HUES64 (cell line): ENCODE measurements around the gene TAF13. TPM values are rescaled to one million over a fixed set of nuclear protein-coding genes. Genes with fewer than 3 reads are reported as not detected.
A peak's percentile ranks its signal among the peaks of the same experiment; 100 is the strongest.

ENCODE experiments used
- H3K27ac ChIP-seq: 2 replicates; pipeline ENCODE4 v1.7.0; 2013; ENCODE audit warnings: low read depth, low read length, inconsistent platforms
- H3K27me3 ChIP-seq: 2 replicates; pipeline ENCODE4 v1.6.1; 2013; ENCODE audit warnings: mild to moderate bottlenecking, low read length; ENCODE audit not compliant: insufficient read depth
- H3K36me3 ChIP-seq: 2 replicates; pipeline ENCODE4 v1.6.1; 2013; ENCODE audit warnings: mild to moderate bottlenecking, low read length; ENCODE audit not compliant: insufficient read depth
- H3K4me1 ChIP-seq: 2 replicates; pipeline ENCODE4 v1.6.1; 2013; ENCODE audit warnings: mild to moderate bottlenecking, low read length, moderate library complexity; ENCODE audit not compliant: insufficient read depth
- H3K4me3 ChIP-seq: 2 replicates; pipeline ENCODE4 v1.5.1; 2013; ENCODE audit warnings: mild to moderate bottlenecking, low read length, moderate library complexity
- H3K9ac ChIP-seq: 2 replicates; pipeline ENCODE4 v1.6.1; 2013; ENCODE audit warnings: mild to moderate bottlenecking, low read depth, low read length
- H3K9me3 ChIP-seq: 2 replicates; pipeline ENCODE4 v1.6.1; 2013; ENCODE audit warnings: low read depth, low read length; ENCODE audit not compliant: insufficient read depth
- WGBS: fragments of 150-250, 120-280 bp; methylation state at CpG from one replicate; pipeline ENCODE4 v1.1.7; 2013; ENCODE audit warnings: missing lambda C conversion rate; 5-methylcytosine and 5-hydroxymethylcytosine counted together
- polyA plus RNA-seq, 2 experiments: library from polyadenylated mRNA; stranded (reverse); fragments of 50-300 nt; gene quantifications; one replicate each; pipeline ENCODE4 v1.2.3, GENCODE V29; 2013

Gene TAF13, protein sequence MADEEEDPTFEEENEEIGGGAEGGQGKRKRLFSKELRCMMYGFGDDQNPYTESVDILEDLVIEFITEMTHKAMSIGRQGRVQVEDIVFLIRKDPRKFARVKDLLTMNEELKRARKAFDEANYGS
- 35.7 TPM for polyA plus RNA-seq (2013, experiment 1 of 2)
- polyA plus RNA-seq (2013, experiment 2 of 2): 37.2 TPM

DNA sequence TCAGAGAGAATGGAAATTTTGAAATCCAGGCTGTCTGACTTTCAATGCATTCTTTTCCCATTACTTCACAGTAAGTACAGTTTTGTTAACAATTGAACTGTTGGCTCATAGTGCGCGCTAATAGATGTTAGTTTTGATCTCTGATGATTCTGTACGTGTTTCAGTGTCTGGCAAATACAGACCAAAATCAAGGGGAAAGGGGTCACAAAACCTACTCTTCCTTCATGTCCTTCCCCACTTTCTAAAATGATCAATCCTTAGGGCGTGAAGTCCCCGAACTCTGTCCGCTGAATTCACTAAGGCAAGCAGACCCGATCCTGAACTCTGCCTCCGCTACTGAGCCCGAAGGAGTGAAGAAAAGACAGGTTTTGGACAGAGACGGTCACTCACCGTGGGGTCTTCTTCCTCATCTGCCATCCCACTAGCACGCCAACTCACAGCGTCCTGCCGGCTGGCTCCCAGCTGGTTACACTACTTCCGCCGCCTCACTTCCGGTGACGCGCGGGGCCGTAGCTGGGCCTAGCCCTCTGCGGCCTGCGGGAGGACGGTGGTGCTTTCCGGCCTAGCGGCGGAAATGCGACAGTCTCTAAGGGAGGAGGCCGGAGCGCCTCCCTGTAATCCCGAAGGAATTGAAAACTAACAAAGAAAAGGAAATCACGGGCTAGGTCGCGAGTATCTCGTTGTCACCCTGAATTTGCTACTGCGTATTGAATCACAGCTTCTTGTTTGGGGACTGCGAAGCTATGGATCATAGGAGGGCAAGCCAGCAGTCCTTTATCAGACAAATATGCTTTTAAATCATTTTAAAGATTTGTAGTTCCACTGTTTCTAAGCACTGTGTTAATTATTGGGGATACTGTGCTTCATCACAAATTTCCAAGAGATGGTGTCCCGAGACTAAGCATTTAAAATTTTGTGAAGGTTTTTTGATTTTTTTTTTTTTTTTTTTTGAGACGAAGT is at the start of gene TAF13:
TSS of gene TAF13 (minus strand) at position 473 of the 960 bp plus-strand sequence. CDS start at position 417, 56 bp downstream.
- Histone ChIP-seq H3K4me3 (peak within 1 kb of the TSS; percentile 86), H3K36me3 (peaks cover 17% of the 10 kb centered on the region), H3K27ac (peak within 1 kb of the TSS; percentile 98), H3K27me3 (no peaks in the 10 kb centered on the region), H3K4me1 (peaks cover 8% of the 10 kb centered on the region; the same call in 1 of the 2 replicates), H3K9me3 (no peaks in the 10 kb centered on the region), H3K9ac (peak within 1 kb of the TSS; percentile 85)
- 6% methylated on average over 39 of the region's 39 CpGs for WGBS

DNA sequence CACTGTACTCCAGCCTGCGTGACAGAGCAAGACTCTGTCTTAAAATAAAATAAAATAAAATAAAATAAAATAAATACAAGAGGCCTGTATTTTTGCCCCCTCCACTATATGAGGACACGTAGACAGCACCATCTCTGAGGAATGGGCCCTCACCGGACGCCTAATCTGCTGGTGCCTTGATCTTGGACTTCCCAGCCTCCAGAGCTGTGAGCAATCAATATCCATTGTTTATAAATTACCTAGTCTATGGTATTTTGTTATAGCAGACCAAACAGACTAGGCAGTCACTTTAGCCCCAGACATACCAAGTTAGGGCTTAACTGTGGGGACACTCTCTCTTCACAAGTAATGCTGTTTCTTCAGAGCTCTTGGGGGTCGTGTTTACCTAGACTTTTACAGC is 44.6 kb upstream of the TAF13 start:
- WGBS: 97% methylated on average over 4 of the region's 5 CpGs
- no peak overlapping the region for H3K9ac ChIP-seq
- H3K27me3 ChIP-seq: peaks cover 11% of the 10 kb centered on the region
- H3K9me3 ChIP-seq: no peaks in the 10 kb centered on the region
- no peaks in the 10 kb centered on the region for H3K4me1 ChIP-seq
- H3K36me3 ChIP-seq: no peaks in the 10 kb centered on the region
- H3K4me3 ChIP-seq: no peak overlapping the region
- H3K27ac ChIP-seq: no peak overlapping the region

DNA sequence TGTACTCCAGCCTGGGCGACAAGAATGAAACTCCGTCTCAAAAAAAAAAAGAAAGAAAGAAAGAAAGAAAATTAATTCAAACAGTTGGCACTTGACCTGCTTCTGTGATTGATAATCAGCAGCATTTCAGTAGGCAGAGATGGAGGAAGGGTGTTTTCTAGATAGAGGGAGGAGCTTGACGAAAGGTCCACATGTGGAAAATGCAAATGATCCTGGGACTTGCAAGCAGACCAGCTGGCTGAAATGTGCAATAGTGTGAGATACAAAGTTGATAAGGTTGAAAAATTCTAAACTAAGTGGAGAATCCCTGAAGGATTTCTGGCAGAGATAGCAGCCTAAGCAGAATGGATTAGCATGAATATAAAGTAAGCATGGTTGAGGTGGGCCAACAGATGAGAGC is 42.3 kb upstream of the TAF13 start:
- Histone ChIP-seq H3K4me1 (no peaks in the 10 kb centered on the region), H3K36me3 (no peaks in the 10 kb centered on the region), H3K9me3 (no peaks in the 10 kb centered on the region), H3K27ac (no peak overlapping the region), H3K27me3 (peaks cover 34% of the 10 kb centered on the region), H3K9ac (no peak overlapping the region), H3K4me3 (no peak overlapping the region)
- 89% methylated on average over 3 of the region's 3 CpGs for WGBS

DNA sequence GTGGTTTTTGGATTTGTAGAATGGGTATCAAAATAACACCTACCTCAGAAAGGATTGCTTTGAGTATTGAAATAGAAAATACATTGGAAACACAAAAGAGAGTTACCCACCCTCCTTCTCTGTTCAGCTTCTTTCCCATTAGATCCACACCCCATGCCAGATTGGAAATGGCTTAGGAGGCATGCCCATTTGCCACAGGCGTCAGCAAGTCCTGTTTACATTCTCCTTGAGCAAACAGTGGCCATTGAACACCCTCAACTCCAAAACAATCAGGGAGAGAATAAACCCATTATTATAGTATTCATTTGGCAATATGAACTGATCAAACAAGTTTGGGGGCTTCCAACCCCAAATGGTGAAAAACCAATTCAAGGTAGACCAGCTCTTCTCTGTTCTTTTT is 40.5 kb upstream of the TAF13 start:
- WGBS: 80% methylated on average over 1 of the region's 1 CpG
- H3K4me3 ChIP-seq: no peak overlapping the region
- peaks cover 51% of the 10 kb centered on the region for H3K27me3 ChIP-seq
- 0 out of 2 replicates have a peak, but pooled peaks cover 4% of the 10 kb centered on the region for H3K4me1 ChIP-seq
- no peak overlapping the region for H3K9ac ChIP-seq
- no peaks in the 10 kb centered on the region for H3K9me3 ChIP-seq
- H3K36me3 ChIP-seq: no peaks in the 10 kb centered on the region
- no peak overlapping the region for H3K27ac ChIP-seq

DNA sequence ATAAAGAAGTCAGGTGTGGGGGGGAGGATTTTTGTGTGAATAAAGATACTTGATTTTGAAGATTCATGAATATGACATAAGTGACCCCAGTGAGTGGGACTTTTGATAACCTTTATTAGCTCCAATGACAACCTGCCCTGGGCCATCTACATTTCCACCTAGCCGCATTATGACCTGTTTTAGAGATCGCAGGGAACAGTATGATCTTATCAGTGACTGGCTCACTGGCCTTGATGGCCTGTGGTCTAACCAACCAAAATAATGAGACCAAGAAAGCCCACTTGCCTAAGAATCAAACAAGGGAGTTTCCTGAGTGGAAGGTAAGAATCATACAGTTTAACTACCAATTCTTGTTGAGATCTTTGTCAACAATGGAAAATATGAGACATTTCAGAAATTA is 39.9 kb upstream of the TAF13 start:
- Histone ChIP-seq H3K27ac (no peak overlapping the region), H3K9ac (no peak overlapping the region), H3K4me1 (0 out of 2 replicates have a peak, but pooled peaks cover 4% of the 10 kb centered on the region), H3K36me3 (no peaks in the 10 kb centered on the region), H3K9me3 (no peaks in the 10 kb centered on the region), H3K27me3 (peaks cover 57% of the 10 kb centered on the region), H3K4me3 (no peak overlapping the region)
- 89% methylated on average over 2 of the region's 2 CpGs for WGBS

DNA sequence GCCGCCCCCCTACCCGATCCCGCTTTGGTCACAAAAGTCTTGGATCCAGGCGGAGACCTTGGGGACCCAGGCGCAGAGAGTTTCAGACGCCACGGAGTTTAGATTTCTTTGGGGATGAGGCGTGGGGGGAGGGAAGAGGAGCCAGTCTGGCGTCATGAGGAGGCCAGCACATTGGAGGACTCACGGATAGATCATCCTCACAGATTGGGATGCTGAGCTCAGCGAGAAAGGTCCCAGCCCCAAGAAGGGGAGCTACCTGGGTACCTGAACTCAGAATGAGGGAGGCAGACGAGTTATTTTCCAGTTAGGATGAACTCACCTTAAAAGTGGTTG is 38.5 kb upstream of the TAF13 start:
- 6% methylated on average over 12 of the region's 12 CpGs for WGBS
- Histone ChIP-seq H3K4me3 (peak overlapping the region; percentile 48), H3K9ac (no peak overlapping the region), H3K4me1 (0 out of 2 replicates have a peak, but pooled peaks cover 4% of the 10 kb centered on the region), H3K27me3 (peaks cover 68% of the 10 kb centered on the region), H3K9me3 (no peaks in the 10 kb centered on the region), H3K36me3 (no peaks in the 10 kb centered on the region), H3K27ac (no peak overlapping the region)

DNA sequence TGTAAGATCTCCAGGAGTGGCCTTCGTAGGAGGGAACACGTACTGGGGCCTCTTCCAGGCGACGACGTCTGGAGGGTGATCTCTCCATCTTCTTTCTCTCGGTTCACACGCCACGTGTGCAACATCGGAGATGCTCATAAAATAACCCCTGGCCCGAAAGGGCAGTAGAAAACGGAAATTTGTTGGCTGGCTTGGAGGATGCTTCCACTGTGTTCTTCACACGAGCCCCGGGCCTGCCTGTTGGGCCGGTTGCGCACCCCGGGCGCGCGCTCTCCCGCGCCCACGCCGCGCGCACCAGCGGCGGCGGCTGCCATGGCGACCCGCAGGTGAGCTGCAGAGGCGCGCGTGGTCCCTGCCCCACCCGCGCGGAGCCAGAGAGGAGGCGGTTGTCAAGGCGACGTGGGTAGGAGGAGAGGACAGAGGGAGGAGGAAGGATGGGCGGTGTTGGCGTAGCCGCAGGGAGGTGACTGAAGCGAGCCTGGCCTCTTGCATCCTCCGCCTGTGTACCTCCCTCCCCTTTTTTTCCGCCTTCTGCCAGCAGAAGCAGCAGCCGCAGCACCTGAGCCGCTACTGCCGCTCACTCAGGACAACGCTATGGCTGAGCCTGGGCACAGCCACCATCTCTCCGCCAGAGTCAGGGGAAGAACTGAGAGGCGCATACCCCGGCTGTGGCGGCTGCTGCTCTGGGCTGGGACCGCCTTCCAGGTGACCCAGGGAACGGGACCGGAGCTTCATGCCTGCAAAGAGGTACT is 38.0 kb upstream of the TAF13 start, which contains the start of gene ELAPOR1:
TSS of gene ELAPOR1 (plus strand) at position 526 of the 752 bp plus-strand sequence. CDS start at position 595, 69 bp downstream.
- peaks cover 68% of the 10 kb centered on the region for H3K27me3 ChIP-seq
- H3K4me3 ChIP-seq: peak within 1 kb of the TSS; percentile 48
- 0 out of 2 replicates have a peak, but pooled peaks cover 4% of the 10 kb centered on the region for H3K4me1 ChIP-seq
- no peak within 1 kb of the TSS for H3K9ac ChIP-seq
- H3K27ac ChIP-seq: no peak within 1 kb of the TSS
- H3K36me3 ChIP-seq: no peaks in the 10 kb centered on the region
- H3K9me3 ChIP-seq: no peaks in the 10 kb centered on the region
- 2% methylated on average over 56 of the region's 56 CpGs for WGBS

DNA sequence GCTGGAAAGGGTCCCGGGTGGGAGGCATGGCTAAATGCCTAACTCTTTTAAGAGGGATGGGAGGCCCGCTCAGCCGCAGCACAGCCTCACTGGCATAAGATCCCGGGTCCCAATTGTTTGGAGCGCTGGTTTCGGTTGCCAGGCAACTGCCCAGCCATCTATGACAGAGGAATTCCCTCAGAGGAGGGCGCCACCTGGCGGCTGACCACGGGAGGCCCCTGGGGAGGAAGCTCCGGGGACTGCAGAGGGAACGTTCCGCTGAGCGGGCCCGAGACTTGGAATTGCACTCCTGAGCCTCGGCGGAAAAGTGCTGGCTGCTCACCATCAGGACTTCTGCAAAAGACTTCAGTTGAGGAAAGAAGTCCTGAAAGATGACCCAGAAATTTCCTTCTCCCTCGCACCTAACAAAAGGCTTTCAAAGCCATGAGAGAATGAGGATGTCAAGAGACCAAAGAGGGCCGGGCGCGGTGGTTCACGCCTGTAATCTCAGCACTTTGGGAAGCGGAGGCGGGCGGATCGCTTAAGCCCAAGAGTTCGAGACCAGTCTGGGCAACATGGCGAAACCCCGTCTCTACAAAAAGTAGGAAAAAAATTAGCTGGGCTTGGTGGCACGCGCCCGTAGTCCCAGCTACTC is 37.0 kb upstream of the TAF13 start:
- H3K9ac ChIP-seq: no peak overlapping the region
- H3K9me3 ChIP-seq: no peaks in the 10 kb centered on the region
- H3K27ac ChIP-seq: no peak overlapping the region
- H3K36me3 ChIP-seq: no peaks in the 10 kb centered on the region
- H3K4me1 ChIP-seq: 0 out of 2 replicates have a peak, but pooled peaks cover 4% of the 10 kb centered on the region
- WGBS: 6% methylated on average over 31 of the region's 31 CpGs
- peaks cover 68% of the 10 kb centered on the region for H3K27me3 ChIP-seq
- peak overlapping the region; percentile 48 for H3K4me3 ChIP-seq

DNA sequence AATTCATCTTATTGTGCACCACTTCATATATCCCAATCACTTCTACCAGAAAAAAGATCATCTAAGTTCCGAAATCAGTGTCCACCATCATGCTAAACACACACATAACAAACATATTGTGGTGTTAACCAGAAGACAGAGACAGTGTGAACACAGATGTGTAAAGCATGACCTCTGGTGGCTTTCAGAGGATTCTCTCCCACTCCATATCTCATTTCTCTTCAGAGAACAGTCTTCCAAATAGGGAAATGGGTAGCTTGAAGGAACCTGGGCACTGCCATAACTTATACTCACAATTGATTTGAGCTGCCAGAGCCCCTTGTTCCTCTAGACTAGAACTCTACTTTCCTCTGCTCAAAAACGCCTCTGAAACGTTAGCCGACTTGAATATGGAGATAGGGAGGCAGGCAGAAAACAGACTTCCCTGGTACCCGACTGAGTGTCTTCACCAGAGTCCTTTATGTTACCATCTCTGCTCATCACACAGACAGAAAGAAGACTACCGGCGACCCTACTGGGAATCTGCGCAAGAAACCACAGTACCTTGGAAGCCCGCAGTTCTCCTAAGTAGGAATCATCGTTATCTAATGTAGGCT is 36.4 kb upstream of the TAF13 start:
- H3K9ac ChIP-seq: no peak overlapping the region
- H3K4me3 ChIP-seq: no peak overlapping the region

DNA sequence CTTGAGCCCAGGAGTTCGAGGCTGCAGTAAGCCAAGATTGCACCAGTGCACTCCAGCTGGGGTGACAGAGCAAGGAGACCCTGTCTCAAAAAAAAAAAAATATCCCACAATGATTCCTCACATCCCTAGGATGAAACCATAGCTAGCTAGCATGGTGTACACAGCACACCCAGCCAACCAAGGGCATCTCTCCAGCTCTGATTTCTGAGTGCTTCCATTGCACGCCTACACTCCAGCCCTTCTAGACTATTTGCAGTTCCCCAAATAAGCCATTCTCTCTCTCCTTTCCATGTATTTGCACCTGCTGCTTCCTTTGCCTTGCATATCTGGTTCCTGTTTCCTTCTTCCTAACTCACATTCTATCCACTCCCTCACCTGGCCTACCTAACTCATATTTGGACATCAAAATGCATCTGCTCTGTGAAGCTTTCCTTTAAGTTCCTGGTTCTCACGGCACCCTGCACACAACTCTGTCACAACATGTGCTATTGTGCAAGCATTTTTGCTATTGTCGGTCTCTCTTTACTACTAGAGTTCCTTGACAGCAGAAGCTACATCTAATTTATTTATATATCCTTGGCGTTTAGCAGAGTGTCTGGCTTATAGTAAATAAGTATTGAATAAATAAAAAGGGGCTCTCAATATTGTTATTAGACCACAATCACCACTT is 35.7 kb upstream of the TAF13 start:
- H3K27ac ChIP-seq: no peak overlapping the region
- H3K9ac ChIP-seq: no peak overlapping the region
- H3K9me3 ChIP-seq: no peaks in the 10 kb centered on the region
- peaks cover 68% of the 10 kb centered on the region for H3K27me3 ChIP-seq
- no peak overlapping the region for H3K4me3 ChIP-seq
- 78% methylated on average over 4 of the region's 5 CpGs for WGBS
- H3K36me3 ChIP-seq: no peaks in the 10 kb centered on the region
- 0 out of 2 replicates have a peak, but pooled peaks cover 4% of the 10 kb centered on the region for H3K4me1 ChIP-seq

More for the DNA sequence above, 36.4 kb upstream of the TAF13 start:
- H3K36me3 ChIP-seq: no peaks in the 10 kb centered on the region
- 55% methylated on average over 9 of the region's 10 CpGs for WGBS
- H3K4me1 ChIP-seq: 0 out of 2 replicates have a peak, but pooled peaks cover 4% of the 10 kb centered on the region
- H3K27ac ChIP-seq: no peak overlapping the region
- H3K9me3 ChIP-seq: no peaks in the 10 kb centered on the region
- H3K27me3 ChIP-seq: peaks cover 68% of the 10 kb centered on the region
